ENCODE results near the gene KLRC2.

- TF ChIP-seq ZFP69B (tag by site-specific recombination; IDR thresholded peaks at IDR 0.05) = no peak
- TF ChIP-seq ZNF830 (tag by site-specific recombination; IDR thresholded peaks at IDR 0.05; ENCODE audit: low read depth) = no peak
- no peak for TF ChIP-seq CTCF (tag by site-specific recombination; IDR thresholded peaks at IDR 0.05)
- no peak for TF ChIP-seq ZBTB21 (tag by site-specific recombination; IDR thresholded peaks at IDR 0.05)
Observed at GRCh38 chr12:10469701-10470100, 33.9 kb upstream of the KLRC2 start.
